NCI-H1048 (cell line): Measurements from ENCODE around the gene RUSF1.

Source experiments
- DNase-seq: peaks from one replicate; lab custom pipeline; 2025; lab: John Stamatoyannopoulos, UW

Gene RUSF1

DNA sequence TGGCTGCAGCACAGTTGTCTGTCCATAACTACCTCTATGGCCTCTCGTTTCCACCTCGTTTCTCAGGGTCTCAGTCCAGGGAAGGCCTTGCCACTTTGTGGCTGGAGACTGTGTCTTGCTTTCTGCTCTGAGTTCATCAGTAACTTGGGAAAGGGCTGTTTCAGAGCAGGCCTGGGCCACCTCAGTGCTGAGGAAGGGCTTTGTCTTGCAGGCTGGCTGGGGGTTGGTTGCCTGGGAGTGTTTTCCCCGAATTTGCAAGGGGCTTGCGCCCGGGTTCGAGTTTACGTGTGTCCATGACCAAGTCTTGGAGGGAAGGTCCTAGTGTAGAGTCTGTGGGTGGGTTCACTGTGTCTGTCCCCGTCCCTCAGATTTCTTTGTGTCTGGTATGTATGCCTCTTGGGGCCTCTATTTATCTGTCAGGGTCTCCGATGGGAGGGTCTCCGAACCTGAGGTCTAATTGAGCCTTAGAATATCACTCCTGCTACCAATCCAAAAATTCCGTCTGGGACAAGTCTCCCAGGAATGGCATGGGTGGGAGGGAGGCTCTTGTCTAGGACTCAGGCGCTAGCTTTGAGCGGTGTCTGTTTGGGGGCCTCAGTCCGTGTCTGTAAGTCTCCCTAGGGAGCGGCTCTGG, 36.8 kb downstream of the RUSF1 start:
- no peak for DNase-seq

DNA sequence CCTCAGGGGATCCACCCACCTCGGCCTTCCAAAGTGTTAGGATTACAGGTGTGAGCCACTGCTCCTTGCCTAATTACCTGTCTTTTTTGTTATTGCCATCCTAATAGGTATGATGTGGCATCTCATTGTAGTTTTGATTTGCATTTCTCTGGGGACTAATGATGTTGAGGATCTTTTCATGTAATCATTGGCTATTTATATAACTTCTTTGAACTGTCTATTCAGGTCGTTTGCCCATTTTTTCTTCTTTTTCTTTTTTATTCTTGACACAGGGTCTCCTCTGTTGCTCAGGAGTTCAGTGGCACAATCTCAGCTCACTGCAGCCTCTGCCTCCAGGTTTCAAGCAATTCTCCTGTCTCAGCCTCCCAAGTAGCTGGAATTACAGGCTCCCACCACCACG, 37.6 kb downstream of the RUSF1 start:
- DNase-seq, result no peak

DNA sequence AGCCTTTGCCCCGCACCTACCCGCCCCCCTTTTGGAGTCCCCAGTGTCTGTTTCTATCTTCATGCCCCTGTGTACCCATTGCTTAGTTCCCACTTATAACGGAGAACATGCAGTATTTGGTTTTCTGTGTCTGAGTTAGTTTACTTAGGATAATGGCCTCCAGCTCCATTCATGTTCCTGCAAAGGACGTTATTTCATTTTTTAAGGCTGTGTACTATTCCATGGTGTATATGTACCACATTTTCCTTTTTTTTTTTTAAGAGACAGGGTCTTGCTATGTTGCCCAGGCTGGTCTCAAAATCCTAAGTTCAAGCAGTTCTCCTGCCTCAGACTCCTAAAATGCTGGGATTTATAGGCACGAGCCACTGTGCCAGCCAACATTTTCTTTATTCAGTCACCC, 40.3 kb downstream of the RUSF1 start:
- no peak for DNase-seq

- no peak for DNase-seq
Observed at GRCh38 chr16:31467151-31467773, 40.9 kb downstream of the RUSF1 start.

GRCh38 chr16:31466381-31466841, 41.8 kb downstream of the RUSF1 start:
- DNase-seq, result no peak

DNA sequence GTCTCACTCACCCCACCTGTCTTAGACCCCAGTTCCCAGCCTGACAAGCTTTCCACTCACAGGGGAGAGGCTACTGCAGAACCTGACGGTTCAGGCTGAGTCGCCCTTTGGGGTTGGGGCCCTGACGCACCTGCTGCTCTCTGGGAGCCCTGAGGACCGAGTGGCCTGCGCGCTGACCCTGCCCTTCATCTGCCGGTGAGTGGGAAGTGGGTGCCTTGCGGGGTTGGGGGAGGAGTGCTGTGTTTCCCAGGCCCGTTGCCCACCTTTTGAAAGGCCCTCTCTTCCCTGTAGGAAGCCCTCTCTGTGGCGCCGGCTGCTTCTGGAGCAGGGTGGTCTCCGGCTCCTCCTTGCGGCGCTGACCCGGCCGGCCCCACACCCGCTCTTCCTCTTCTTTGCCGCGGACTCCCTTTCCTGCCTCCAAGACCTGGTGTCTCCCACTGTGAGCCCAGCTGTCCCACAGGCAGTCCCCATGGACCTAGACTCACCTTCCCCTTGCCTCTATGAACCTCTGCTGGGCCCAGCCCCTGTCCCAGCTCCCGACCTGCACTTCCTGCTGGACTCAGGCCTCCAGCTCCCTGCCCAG, 42.3 kb downstream of the RUSF1 start:
- DNase-seq, result no peak

- DNase-seq, result no peak
Observed at GRCh38 chr16:31464781-31465260, 43.4 kb downstream of the RUSF1 start.

GRCh38 chr16:31464348-31464769, 43.8 kb downstream of the RUSF1 start:
- no peak for DNase-seq

- no peak for DNase-seq
Observed at GRCh38 chr16:31461921-31462804, 46.0 kb downstream of the RUSF1 start.

- no peak for DNase-seq
Observed at GRCh38 chr16:31461201-31461920, 46.8 kb downstream of the RUSF1 start.

GRCh38 chr16:31460582-31461002, 47.6 kb downstream of the RUSF1 start:
- no peak for DNase-seq

- DNase-seq, result peak; percentile 99
Observed at GRCh38 chr16:31459687-31460581, 48.3 kb downstream of the RUSF1 start.

DNA sequence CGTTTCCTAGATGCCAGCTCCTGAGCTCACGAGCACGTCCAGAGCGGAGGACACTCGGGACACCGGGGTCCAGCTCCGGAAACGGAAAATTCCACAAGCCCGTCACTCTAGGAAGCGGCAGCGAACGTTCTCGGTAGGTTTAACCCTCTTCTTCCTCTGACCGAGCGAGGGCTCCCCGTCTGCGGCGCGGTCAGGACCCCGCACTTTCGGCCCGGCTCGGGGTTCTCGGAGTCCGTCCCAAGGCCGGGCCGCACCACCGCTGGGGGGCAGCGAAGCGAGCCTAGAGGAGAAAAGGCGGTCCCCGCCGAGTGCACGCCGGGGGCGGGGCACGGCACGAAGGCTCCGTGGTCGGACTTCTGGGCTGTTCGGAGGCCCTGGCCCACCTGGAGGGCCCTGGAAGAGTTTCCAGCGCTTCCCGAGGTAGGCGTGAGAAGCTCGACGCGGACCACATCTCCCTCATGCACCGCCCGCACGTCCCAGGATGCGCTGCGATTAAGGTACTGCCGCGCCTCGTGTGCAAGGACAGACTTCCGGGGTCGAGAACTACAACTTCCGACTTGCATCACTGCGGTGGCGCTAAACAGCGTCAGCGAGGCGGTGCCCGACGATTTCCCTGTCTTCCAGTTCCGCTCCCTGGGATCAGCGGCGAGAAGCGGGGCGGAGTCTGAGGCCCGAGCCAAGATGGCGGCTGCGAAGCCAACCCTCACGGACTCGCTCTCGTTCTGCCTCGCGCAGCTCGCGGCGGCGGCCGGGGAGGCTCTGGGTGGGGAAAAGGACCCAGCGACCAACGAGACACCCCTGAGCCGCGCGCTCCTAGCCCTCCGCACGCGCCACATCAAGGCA, 49.1 kb downstream of the RUSF1 start, which contains the start of gene ARMC5:
Gene ARMC5 (plus strand): TSS at position 658 of the 843 bp plus-strand sequence. CDS start 24 bp downstream, at position 682.
- peak; percentile 85 for DNase-seq

GRCh38 chr16:31458073-31458843, 49.9 kb downstream of the RUSF1 start:
- DNase-seq, result no peak

GRCh38 chr16:31456988-31457360, 51.2 kb downstream of the RUSF1 start:
- no peak for DNase-seq

- DNase-seq, result no peak
Observed at GRCh38 chr16:31455601-31456314, 52.4 kb downstream of the RUSF1 start.

DNA sequence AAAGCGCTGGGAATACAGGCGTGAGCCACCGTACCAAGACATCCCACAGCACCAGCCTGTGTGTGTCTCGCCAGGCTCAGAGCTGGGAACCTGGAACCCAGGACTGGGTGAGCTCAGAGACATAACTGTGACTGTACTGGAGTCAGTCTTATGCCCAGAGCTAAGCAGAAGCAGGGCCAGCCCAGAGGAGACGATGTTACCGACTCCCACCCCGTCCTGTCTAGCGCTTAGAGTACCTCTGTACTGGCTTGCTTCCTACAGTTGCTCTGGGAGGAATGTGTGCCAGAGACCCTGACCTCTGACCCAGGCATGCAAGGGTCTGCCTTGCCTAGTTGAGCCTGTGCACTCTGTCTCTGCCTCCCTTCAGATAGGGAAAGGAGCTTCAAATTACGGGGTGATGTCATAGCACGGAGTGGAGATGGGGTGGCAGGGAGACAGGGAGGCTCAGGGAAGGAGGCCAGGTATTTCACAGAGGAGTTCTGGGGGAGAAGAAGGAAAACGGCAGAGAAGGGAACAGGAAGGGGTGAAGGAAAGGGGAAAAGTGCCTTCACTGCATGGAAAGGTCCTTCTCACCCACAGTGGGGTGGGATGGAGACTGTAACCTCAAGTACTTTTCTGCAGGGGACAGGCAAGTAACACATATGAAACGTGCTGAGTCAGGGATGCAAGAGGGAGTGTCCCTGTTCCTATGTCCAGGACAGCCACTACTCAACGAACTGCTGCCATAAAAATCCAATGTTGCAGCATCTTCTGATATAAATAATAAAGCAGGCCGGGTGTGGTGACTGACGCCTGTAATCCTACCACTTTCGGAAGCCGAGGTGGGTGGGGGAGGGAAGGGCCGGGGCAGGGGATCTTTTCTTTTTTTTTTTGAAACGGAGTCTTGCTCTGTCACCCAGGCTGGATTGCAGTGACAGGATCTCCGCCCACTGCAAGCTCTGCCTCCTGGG, 54.7 kb downstream of the RUSF1 start:
- DNase-seq, result no peak
